Activated T-helper 2 cell treated with anti-CD3 and anti-CD28 coated beads, Interferon-gamma antibody, Interleukin-2, Interleukin-4, amounts not matched to agents 10 μg/mL and 5 μg/mL and 100 μg/mL, durations not matched to agents 14 hours and 24 hours and 36 hours (primary cell): Measurements from ENCODE around the gene SNRPF. TPM values are rescaled to one million over a fixed set of nuclear protein-coding genes. Genes with fewer than 3 reads are reported as not detected.

ENCODE experiments used
- total RNA-seq: library from RNA; stranded (reverse); gene quantifications from 2 replicates; pipeline ENCODE4 v1.2.3, GENCODE V29; 2022

SNRPF gene
- total RNA-seq, 1 donor from 2014 or later: 77.2 TPM

Other genes starting within 250 kb of the SNRPF start
- not detected in 2 replicates for gene NTN4, start 68.2 kb upstream of the SNRPF start, total RNA-seq
- 0.07 TPM in 1 of 2 replicates, not detected in the other for gene CCDC38, start 83.7 kb downstream of the SNRPF start, total RNA-seq
- gene AMDHD1, start 84.4 kb downstream of the SNRPF start, total RNA-seq: 0.30 and 0.97 TPM in 2 replicates
- gene HAL, start 137.4 kb downstream of the SNRPF start, total RNA-seq: 0.30 and 0.57 TPM in 2 replicates
- 63.6 and 65.2 TPM in 2 replicates for gene LTA4H, start 176.6 kb downstream of the SNRPF start, total RNA-seq